Mucosa of gallbladder (tissue), 1 donor: ENCODE measurements around the gene ACCS. TPM values are rescaled to one million over a fixed set of nuclear protein-coding genes. Genes with fewer than 3 reads are reported as not detected.

ENCODE experiments used
- DNase-seq: peaks from one replicate; pipeline ENCODE4 v3.0.0-alpha.2; 2020; ENCODE audit warnings: low spot score
- total RNA-seq: library from RNA; stranded (reverse); gene quantifications from one replicate; pipeline ENCODE4 v1.2.1, GENCODE V29; 2021
- donor health status: DM: no; HTN: no; CAD: no.

ACCS gene
- total RNA-seq, 1 donor from 2014 or later = 28.1 TPM

GRCh38 chr11:44090539-44090938 is 24.5 kb downstream of the ACCS start:
- DNase-seq = no peak

GRCh38 chr11:44094260-44094868 is 28.3 kb downstream of the ACCS start:
- DNase-seq = peak; percentile 85

- peak; percentile 90 for DNase-seq
Observed at GRCh38 chr11:44095506-44096359, 29.7 kb downstream of the ACCS start, which contains the start of gene EXT2. EXT2 (plus strand) TSS chr11:44095678; CDS start chr11:44107713, 12,035 bp downstream.

GRCh38 chr11:44096360-44097185 is 30.5 kb downstream of the ACCS start:
- no peak for DNase-seq

- no peak for DNase-seq
Observed at GRCh38 chr11:44097821-44098220, 31.8 kb downstream of the ACCS start.

GRCh38 chr11:44101098-44101497 is 35.0 kb downstream of the ACCS start:
- DNase-seq = no peak

GRCh38 chr11:44104481-44105294 is 38.6 kb downstream of the ACCS start:
- no peak for DNase-seq

GRCh38 chr11:44108260-44108659 is 42.2 kb downstream of the ACCS start:
- no peak for DNase-seq

- peak; percentile 35 for DNase-seq
Observed at GRCh38 chr11:44110231-44110679, 44.2 kb downstream of the ACCS start.

- DNase-seq = no peak
Observed at GRCh38 chr11:44112091-44112821, 46.2 kb downstream of the ACCS start.

- no peak for DNase-seq
Observed at GRCh38 chr11:44113018-44113417, 46.9 kb downstream of the ACCS start.

GRCh38 chr11:44113572-44113971 is 47.5 kb downstream of the ACCS start:
- no peak for DNase-seq

- no peak for DNase-seq
Observed at GRCh38 chr11:44116234-44116830, 50.3 kb downstream of the ACCS start.

- no peak for DNase-seq
Observed at GRCh38 chr11:44120169-44120568, 54.1 kb downstream of the ACCS start.

- no peak for DNase-seq
Observed at GRCh38 chr11:44125598-44125997, 59.5 kb downstream of the ACCS start.

GRCh38 chr11:44126304-44126703 is 60.2 kb downstream of the ACCS start:
- DNase-seq = no peak

- DNase-seq = no peak
Observed at GRCh38 chr11:44127130-44127529, 61.1 kb downstream of the ACCS start.

- DNase-seq = no peak
Observed at GRCh38 chr11:44128729-44129128, 62.7 kb downstream of the ACCS start.

GRCh38 chr11:44130751-44131150 is 64.7 kb downstream of the ACCS start:
- DNase-seq = no peak

GRCh38 chr11:44133335-44133946 is 67.4 kb downstream of the ACCS start:
- no peak for DNase-seq
